CD4-positive, alpha-beta T cell treated with Interleukin-4 for 1 hour (primary cell): ENCODE measurements around the gene ASIC1.
"Not testable (repeated sequence)": the region's sequence is repeated elsewhere in the genome, so short reads cannot be mapped to it uniquely, and the experiment has no call there.

Source experiments
- DNase-seq, 2 donors: peaks; one replicate each; pipeline ENCODE4 v3.0.0-alpha.2; 2020 to 2022

ASIC1 gene

GRCh38 chr12:50057000-50057841 is at the start of gene ASIC1:
TSS of gene ASIC1 (plus strand) at chr12:50057596. CDS start at chr12:50058767, 1,171 bp downstream.
- DNase-seq: peak; percentile 38 to 47

DNA sequence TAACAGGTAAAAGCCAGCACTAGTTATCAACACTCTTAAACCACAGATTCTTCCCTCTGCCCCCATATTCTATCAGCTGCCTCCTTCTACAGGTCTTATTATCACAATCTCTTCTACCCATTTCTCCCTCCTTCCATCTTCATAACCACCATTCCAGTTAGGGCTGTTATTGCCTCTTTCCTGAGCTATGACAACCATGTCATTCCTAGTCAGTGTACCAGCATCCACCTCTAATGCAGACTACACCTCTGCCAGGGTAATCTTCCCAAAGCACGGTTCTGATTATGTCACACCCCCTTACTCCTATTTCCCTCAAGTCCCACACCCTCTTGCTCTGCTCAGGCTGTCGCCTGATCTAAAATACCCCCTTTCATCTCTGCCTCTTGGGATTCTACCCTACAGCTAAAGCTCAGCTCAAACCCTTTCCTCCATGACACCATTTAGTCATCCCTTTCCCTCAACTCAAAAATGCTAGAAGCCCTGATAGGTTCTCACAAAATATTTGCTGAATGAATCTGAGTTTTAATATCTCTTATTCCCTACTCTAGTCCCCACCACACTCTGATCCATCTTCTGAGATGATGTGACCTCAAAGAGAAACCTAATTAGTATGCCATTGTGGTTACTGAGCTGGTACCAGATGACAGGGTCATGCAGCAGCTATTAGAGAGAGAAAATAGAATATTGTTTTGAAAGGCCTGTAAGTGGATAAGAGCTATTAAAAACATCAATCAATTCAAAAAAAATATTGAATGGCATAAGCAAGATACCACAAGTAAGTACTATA is 43.8 kb upstream of the ASIC1 start:
- DNase-seq: peak in 1 of 2 donors; percentile 13

GRCh38 chr12:50014342-50014741 is 43.1 kb upstream of the ASIC1 start:
- no peak for DNase-seq

DNA sequence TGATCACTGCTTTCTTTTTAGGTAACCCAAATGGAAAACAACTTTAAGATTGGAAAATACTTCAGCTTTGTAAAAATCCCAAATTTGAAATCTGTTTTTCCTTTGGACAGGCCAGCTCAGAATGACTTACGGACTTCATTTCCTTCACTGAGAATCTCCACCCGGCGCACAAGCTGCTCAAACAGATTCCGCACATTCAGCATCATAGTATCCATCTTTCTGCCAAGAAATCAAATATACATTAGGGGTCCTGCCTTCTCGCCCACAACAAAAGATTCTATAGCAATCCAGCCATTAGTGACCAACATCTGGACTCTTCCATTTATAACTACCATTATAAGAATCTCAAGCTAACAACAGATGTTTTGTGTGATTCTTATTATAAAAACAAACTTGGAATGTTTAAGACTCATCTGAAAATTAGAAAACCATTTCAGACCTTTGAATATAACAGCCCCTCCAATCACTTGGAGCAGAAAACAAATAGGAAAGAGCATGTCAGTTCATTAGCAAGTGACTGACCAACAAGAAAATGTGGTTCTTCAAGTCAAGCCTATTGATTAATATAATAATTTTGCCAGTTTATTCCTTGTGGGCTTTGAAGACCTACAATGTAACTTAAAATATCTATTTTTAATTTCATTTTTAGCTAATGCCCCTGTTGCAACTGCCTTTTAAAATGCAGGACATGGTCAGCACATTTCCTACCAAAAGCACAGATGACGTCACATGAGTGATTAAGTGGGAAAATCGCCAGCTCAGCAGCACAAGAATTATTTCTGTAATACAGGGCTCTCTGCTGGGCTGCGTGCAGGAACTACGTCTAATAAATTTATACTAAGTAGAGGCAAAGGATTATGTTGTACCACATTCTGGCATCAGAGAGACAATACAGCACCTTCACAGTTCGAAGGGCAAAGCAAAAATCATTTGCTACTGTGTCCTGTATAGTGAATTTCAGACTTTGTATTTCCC is 40.6 kb upstream of the ASIC1 start:
- peak in 1 of 2 donors; percentile 43 for DNase-seq

DNA sequence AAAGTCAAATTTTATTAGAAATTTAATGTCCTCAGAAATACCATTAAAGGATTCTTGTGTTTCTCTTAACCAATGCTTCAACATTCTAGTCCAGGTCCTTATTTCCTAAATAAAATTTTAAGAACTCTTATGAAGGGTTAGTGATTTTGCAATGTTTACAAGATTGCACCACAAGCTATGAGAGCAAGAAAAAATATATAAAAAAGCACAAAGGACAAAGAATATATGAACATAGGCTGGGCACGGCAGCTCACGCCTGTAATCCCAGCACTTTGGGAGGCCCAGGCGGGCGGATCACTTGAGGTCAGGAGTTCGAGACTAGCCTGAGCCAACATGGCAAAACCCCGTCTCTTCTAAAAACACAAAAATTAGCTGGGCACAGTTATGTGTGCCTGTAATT is 39.8 kb upstream of the ASIC1 start:
- DNase-seq: no peak

GRCh38 chr12:50018154-50018553 is 39.2 kb upstream of the ASIC1 start:
- DNase-seq: no peak

DNA sequence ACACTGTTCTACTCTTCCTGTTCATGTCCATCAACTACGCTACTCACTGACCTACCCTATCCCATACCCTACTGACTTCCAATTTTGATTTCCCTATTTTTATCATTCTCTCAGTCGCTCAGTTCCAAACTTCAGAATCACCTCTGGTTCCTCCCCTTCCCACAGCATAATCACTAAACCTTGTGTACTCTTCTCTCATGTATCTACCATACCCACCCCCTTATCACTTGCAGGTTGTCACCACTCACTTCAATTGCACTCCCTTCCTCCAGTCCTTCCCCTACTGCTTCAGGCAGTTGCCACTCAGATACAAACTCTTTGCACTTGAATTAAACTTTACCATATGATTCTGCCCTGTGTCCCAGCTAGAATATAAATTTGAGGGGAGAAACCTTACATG is 38.4 kb upstream of the ASIC1 start:
- DNase-seq: no peak

DNA sequence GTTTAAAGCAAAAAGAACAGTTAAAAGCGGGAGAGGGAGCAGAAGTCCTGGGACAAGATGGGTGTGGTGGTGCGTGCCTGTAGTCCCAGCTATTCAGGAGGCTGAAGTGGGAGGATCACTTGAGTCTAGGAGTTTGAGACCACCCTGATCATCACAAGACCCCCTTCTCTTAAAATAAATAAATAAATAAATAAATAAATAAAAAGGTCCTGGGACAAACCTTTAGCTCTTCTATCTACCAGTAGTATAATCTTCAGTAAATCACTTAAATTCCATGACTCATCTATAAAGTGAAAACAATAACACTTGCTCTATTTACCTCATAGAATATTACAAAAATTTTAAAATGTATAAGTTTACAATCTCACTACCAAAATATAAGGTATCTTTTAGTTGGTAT is 37.9 kb upstream of the ASIC1 start:
- no peak for DNase-seq

- DNase-seq: no peak
These were observed 36.4 kb upstream of the ASIC1 start for GRCh38 chr12:50021031-50021430.

- DNase-seq: no peak
These were observed 34.5 kb upstream of the ASIC1 start for GRCh38 chr12:50022903-50023302.

DNA sequence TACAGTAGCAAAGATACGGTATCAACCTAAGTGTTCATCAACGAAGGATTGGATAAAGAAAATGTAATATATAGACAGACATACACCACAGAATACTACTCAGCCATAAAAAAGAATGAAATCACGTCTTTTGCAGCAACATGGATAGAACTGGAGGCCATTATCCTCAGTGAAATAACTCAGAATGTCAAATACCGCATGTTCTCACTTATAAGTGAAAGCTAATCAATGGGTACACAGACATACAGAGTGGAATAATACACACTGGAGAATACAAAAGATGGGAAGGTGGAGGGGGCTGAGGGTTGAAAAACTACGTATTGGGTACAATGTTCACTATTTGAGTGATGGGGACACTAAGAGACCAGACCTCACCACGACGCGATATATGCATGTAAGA is 33.2 kb upstream of the ASIC1 start:
- DNase-seq: no peak

- no peak for DNase-seq
These were observed 32.6 kb upstream of the ASIC1 start for GRCh38 chr12:50024805-50025186.

DNA sequence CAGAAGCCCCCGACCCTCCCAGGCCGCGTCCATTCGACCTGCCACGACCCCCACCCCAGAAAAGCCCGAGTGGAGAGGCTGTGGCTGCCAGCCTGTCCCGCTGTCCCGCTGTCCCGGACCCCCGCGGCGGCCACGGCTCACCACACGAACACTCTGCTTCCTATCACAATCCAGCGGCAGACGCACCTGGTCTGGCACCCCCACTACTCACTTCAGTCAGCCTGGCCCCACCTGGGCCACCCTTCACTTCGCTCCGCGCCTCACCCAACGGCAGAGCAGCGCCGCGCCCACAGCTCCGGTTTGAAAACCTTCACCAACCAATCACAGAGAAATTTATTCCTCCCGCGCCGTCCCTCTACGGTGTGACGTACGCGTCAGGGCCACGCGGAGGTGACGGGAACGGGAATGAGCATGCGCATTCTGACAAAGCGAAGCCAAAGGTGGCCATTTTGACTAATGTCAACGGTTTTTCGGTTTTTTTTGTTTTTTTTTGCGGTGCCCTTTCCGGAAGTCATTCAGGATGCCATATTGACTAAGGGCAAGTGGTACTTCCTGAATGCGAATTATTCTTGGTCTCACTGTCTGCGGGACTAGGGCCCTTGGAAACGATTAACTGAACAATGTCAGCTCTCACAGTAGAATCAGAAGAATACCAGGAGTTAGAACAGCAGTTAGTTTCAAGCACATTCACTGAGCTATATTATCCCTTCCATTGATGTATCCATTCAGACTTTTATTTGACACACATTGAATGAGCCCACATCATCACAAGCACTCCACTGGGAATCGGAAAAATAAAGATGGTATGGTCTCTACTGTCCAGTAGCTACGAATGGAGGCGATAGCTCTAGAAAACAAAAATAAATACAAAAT is 32.0 kb upstream of the ASIC1 start, which contains the start of gene RACGAP1:
TSS of gene RACGAP1 (minus strand) at position 308 of the 873 bp plus-strand sequence. CDS start 8,779 bp downstream, outside the sequence.
- peak; percentile 98 to 99 for DNase-seq

- DNase-seq: no peak
These were observed 30.7 kb upstream of the ASIC1 start for GRCh38 chr12:50026691-50027090.

GRCh38 chr12:50030449-50030848 is 26.9 kb upstream of the ASIC1 start:
- not testable (repeated sequence) for DNase-seq

DNA sequence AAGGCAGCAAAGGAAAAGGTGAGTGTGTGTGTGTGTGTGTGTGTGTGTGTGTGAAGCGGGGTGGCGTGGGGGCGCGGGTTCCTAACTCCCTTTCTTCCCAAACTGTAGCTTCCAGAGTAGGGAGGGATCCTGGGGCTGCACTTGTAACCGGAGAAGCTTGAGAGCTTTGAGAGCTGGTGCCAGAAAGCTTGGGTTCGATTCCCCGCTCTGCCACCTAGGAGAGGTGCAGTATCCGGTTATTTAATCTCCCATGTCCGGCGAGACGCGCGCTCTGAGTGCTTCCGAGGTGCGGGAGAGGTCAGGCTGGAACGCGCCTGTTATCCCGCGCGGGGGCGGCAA is 24.9 kb upstream of the ASIC1 start:
- DNase-seq: no peak

- peak in 1 of 2 donors; percentile 39 for DNase-seq
These were observed 24.4 kb upstream of the ASIC1 start for GRCh38 chr12:50032854-50033581.

DNA sequence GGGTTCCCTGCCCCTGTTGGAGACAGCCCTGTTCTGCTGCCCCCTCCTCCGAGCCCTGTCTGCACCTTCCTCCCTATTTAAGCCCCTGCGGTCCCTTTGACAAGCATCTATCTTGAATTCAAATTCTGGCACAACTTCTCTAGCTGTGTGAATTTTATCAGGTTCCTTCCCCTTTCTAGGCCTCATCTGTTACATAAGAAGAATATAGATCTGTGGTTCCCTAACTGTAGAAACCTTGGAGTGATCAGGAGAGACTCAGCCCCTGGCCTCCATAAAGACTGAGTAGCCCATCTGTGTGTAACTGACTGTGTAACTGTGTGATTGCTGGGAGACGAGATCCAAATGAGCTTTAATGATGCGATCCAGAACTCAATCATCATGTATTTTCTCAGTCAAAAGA is 19.1 kb upstream of the ASIC1 start:
- no peak for DNase-seq

DNA sequence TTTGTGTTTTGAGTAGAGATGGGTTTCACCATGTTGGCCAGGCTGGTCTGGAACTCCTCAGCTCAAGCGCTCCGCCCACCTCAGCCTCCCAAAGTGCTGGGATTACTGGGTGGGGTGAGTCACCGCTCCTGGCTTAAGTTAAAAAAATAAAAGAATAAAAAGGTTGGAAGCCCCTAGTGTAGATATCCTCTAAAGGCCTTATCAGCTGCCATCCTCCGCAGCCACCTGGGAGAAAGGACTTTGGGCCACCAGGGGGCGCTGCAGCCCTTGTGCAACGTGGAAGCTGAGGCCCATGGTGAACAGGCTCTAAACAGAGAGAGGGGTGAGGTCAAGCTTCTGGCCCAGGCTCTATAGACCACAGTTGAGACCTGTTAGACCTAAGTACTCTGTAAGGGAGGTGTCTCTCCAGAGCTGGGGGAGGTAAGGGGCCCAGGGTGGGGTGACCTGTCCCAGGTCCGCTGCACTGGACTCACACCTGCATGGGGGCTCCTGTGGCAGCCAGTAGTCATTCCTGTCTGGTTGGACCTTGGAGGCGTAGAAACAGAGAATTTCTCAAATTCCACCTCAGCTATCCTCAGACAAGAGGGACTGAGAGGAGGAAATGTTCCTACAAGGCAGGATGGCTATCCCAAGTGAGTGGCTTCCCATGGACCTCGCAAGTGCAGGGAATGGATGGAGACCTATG is 18.1 kb upstream of the ASIC1 start:
- DNase-seq: peak; percentile 76 to 77

DNA sequence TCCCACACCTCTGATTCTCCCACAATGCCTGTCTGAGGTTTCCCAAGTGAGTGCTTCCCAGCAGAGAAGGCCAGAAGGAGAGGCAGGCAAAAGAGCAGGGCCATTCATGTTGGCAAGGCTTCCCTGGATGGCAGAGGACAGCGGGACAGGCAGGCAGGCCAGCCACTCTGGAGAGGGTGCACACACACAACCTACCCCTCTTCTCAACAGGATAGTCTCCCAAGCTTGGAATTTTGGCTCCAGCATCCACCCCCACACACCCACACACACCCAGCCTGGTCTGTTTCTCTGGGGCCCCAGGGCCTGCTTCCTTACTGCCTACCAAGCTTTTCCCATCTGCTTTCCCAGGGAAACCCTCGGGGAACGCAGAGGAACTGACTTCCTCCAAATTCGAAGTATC is 16.7 kb upstream of the ASIC1 start:
- no peak for DNase-seq
